ENCODE results near the gene SCGN. TPM values are rescaled to one million over a fixed set of nuclear protein-coding genes. Genes with fewer than 3 reads are reported as not detected.

The SCGN gene
- total and polyA plus RNA-seq, 9 of the 15 experiments (the other 6 are each of a cell fraction or from before 2014, with no cell fraction given): not detected

DNA sequence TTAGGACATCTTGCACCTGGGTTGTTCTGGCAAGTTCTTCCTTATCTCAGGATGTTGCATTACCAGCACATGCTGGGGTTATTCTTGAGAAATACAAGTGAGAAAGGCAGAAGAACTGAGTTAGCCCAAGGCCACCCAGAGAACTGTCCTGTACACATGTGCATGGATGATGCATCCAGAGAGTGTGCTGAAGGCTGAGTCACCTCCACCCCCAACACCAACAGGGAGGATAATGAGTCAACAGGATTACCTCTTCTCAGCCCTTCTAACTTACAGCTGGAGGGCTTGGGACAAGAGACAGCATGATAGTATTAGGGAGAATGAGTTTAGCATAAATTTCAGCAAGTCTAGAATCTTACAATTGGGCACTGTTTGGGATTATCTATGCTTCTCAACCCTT lies 8.5 kb downstream of the SCGN start (continued):
- TF ChIP-seq, protein P1, sequence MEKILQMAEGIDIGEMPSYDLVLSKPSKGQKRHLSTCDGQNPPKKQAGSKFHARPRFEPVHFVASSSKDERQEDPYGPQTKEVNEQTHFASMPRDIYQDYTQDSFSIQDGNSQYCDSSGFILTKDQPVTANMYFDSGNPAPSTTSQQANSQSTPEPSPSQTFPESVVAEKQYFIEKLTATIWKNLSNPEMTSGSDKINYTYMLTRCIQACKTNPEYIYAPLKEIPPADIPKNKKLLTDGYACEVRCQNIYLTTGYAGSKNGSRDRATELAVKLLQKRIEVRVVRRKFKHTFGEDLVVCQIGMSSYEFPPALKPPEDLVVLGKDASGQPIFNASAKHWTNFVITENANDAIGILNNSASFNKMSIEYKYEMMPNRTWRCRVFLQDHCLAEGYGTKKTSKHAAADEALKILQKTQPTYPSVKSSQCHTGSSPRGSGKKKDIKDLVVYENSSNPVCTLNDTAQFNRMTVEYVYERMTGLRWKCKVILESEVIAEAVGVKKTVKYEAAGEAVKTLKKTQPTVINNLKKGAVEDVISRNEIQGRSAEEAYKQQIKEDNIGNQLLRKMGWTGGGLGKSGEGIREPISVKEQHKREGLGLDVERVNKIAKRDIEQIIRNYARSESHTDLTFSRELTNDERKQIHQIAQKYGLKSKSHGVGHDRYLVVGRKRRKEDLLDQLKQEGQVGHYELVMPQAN (IDR thresholded peaks at IDR 0.05; ENCODE audit: borderline replicate concordance): no peak
- no peak for TF ChIP-seq TAF7 (tag; IDR thresholded peaks at IDR 0.05)
- TF ChIP-seq POLR2AphosphoS2 (IDR thresholded peaks at IDR 0.05; ENCODE audit: low read length): no peak
- TF ChIP-seq HDAC1 (IDR thresholded peaks at IDR 0.05): no peak
- TF ChIP-seq XRCC5 (IDR thresholded peaks at IDR 0.05; ENCODE audit: low read depth, low read length): no peak
- TF ChIP-seq BHLHE40 (IDR thresholded peaks at IDR 0.05; ENCODE audit: low read length): peak; percentile 43; the same call in 1 of the 2 replicates
- TF ChIP-seq, protein P2, sequence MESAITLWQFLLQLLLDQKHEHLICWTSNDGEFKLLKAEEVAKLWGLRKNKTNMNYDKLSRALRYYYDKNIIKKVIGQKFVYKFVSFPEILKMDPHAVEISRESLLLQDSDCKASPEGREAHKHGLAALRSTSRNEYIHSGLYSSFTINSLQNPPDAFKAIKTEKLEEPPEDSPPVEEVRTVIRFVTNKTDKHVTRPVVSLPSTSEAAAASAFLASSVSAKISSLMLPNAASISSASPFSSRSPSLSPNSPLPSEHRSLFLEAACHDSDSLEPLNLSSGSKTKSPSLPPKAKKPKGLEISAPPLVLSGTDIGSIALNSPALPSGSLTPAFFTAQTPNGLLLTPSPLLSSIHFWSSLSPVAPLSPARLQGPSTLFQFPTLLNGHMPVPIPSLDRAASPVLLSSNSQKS (CRISPR knock-in tag; IDR thresholded peaks at IDR 0.05): no peak
- TF ChIP-seq POLR2AphosphoS5 (IDR thresholded peaks at IDR 0.05; ENCODE audit: control insufficient read depth, insufficient read depth, low read depth, low read length): no peak
- TF ChIP-seq, protein P3, sequence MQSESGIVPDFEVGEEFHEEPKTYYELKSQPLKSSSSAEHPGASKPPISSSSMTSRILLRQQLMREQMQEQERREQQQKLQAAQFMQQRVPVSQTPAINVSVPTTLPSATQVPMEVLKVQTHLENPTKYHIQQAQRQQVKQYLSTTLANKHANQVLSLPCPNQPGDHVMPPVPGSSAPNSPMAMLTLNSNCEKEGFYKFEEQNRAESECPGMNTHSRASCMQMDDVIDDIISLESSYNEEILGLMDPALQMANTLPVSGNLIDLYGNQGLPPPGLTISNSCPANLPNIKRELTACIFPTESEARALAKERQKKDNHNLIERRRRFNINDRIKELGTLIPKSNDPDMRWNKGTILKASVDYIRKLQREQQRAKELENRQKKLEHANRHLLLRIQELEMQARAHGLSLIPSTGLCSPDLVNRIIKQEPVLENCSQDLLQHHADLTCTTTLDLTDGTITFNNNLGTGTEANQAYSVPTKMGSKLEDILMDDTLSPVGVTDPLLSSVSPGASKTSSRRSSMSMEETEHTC (IDR thresholded peaks at IDR 0.05): no peak
- no peak for TF ChIP-seq PHF20 (IDR thresholded peaks at IDR 0.05; ENCODE audit: partially characterized antibody)
- no peak for TF ChIP-seq ZNF780A (CRISPR knock-in tag; IDR thresholded peaks at IDR 0.05)
- no peak for TF ChIP-seq HNRNPK (IDR thresholded peaks at IDR 0.05; ENCODE audit: low read depth, low read length, poor library complexity, severe bottlenecking)
- no peak for TF ChIP-seq POLR3G (IDR thresholded peaks at IDR 0.05; ENCODE audit: extremely low read depth, insufficient read length, insufficient replicate concordance)
- no peak for TF ChIP-seq NR3C1 (CRISPR knock-in tag; IDR thresholded peaks at IDR 0.05)
- TF ChIP-seq ZBTB1 (CRISPR knock-in tag; IDR thresholded peaks at IDR 0.05; ENCODE audit: borderline replicate concordance, low read depth): no peak
- no peak for TF ChIP-seq ZKSCAN1 (IDR thresholded peaks at IDR 0.05; ENCODE audit: low read depth, low read length)
- TF ChIP-seq, protein P4, sequence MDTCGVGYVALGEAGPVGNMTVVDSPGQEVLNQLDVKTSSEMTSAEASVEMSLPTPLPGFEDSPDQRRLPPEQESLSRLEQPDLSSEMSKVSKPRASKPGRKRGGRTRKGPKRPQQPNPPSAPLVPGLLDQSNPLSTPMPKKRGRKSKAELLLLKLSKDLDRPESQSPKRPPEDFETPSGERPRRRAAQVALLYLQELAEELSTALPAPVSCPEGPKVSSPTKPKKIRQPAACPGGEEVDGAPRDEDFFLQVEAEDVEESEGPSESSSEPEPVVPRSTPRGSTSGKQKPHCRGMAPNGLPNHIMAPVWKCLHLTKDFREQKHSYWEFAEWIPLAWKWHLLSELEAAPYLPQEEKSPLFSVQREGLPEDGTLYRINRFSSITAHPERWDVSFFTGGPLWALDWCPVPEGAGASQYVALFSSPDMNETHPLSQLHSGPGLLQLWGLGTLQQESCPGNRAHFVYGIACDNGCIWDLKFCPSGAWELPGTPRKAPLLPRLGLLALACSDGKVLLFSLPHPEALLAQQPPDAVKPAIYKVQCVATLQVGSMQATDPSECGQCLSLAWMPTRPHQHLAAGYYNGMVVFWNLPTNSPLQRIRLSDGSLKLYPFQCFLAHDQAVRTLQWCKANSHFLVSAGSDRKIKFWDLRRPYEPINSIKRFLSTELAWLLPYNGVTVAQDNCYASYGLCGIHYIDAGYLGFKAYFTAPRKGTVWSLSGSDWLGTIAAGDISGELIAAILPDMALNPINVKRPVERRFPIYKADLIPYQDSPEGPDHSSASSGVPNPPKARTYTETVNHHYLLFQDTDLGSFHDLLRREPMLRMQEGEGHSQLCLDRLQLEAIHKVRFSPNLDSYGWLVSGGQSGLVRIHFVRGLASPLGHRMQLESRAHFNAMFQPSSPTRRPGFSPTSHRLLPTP (IDR thresholded peaks at IDR 0.05; ENCODE audit: borderline replicate concordance, extremely low read depth, insufficient read length): no peak
- peak; percentile 46 for TF ChIP-seq C11orf30 (IDR thresholded peaks at IDR 0.05; ENCODE audit: low read depth)
- TF ChIP-seq, protein P5, sequence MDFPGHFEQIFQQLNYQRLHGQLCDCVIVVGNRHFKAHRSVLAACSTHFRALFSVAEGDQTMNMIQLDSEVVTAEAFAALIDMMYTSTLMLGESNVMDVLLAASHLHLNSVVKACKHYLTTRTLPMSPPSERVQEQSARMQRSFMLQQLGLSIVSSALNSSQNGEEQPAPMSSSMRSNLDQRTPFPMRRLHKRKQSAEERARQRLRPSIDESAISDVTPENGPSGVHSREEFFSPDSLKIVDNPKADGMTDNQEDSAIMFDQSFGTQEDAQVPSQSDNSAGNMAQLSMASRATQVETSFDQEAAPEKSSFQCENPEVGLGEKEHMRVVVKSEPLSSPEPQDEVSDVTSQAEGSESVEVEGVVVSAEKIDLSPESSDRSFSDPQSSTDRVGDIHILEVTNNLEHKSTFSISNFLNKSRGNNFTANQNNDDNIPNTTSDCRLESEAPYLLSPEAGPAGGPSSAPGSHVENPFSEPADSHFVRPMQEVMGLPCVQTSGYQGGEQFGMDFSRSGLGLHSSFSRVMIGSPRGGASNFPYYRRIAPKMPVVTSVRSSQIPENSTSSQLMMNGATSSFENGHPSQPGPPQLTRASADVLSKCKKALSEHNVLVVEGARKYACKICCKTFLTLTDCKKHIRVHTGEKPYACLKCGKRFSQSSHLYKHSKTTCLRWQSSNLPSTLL (IDR thresholded peaks at IDR 0.05): no peak
- no peak for TF ChIP-seq DDX20 (tag; IDR thresholded peaks at IDR 0.05; ENCODE audit: low read depth)
- no peak for TF ChIP-seq HCFC1 (IDR thresholded peaks at IDR 0.05; ENCODE audit: low read depth, low read length)

Data from K562 (cell line).